Measurements from ENCODE around the gene LTBR.

LTBR gene

GRCh38 chr12:6376870-6377666, 6.9 kb upstream of the LTBR start:
- no peak overlapping the region for H3K4me3 ChIP-seq (ENCODE audit: low read depth, low read length)
- no peak for DNase-seq (ENCODE audit: low read depth)

DNA sequence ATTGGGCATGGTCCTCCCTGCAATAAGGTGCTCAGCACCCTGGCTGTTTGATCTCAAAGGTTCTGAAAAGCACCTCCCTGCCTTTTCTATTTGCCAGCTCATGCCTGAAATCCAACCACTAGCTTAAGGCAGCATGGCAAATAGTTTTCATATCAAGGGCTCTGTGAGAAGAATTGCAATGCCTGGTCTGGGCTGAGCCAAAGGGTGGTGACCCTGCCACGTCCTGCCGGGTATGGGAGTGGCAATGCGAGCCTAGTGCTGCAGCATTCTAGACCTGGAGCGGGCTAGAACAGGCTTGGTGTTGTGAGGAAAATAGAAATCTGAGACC, 6.3 kb upstream of the LTBR start:
- H3K4me3 ChIP-seq (ENCODE audit: low read depth, low read length), result no peak overlapping the region
- no peak for DNase-seq (ENCODE audit: low read depth)

DNA sequence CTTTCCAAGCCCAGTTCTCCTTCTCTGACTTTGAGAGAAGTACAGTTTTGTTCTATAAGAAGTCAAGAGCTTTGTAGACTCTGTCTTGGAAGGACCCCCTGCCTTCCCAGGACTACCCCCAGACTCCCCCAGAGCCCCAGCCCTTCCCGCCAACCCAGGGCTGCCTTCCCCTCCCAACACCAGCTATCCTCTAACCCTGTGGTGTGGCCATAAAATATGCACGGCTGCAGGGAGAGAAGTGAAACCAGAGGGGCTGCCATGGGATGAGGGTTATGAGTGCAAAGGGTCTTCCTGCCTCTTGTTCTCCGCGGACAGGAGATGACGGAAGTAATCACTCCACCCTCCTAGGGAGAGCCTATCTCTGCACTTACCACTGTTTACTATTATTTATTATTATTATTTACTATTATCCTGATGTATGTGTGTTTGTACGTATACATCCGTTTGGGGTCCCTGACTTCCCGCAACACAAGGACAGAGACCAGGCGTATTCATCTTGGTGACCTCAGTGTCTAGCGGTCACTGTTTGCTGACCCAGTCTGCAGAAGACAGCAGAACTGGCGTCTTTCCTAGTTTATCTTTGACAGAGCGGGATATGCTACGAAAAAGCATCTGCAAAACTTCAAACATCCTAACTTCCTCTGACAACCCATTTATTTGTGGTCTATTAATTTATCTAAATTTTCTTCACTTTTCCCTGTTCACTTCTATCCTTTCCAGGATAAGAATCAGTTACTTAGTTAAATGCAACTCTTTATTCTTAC, 5.1 kb upstream of the LTBR start:
- DNase-seq (ENCODE audit: low read depth), result no peak
- H3K4me3 ChIP-seq (ENCODE audit: low read depth, low read length), result no peak overlapping the region

DNA sequence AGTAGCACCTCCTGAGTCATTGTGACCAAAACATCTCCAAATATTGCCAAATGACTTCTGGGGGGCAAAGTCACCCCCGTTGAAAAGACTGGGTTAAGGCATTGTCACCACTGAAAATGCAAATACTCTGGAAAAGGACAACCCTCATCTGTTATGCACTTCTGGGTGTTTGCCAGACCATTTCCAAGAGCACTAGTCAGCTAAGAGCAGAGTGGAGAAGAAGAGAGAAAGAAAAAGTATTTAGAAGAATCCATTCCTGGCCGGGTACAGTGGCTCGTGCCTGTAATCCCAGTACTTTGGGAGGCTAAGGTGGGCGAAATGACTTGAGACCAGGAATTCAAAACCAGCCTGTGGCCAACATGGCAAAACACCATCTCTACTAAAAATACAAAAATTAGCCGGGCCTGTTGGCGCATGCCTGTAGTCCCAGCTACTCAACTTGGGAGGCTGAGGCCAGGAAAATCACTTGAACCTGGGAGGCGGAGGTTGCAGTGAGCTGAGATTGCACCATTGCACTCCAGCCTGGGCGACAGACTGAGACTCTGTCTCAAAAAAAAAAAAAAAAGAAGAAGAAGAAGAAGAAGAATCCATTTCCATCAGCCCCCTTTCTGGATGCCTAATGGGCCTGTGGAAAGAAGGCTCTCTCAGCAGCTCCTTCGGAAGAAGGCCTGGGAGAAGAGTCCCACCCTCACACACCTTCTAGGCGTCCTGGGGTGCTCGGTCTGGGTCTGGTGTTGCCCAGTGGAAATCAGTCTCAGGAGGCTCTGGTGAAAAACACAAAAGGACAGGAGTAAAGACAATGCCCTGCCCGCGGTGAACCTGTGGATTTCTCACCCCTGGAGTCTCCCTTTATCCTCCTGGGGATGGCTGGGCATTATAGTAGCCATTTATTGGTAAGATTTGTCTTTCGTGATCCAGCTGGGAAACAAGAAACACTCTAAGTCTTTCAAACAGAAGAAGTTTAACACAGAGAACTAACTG, 3.5 kb upstream of the LTBR start:
- no peak overlapping the region for H3K4me3 ChIP-seq (ENCODE audit: low read depth, low read length)
- no peak for DNase-seq (ENCODE audit: low read depth)

- H3K4me3 ChIP-seq (ENCODE audit: low read depth, low read length), result no peak overlapping the region
- no peak for DNase-seq (ENCODE audit: low read depth)
Observed at GRCh38 chr12:6382371-6382770, 1.6 kb upstream of the LTBR start.

GRCh38 chr12:6382982-6383381, 980 bp upstream of the LTBR start:
- no peak for DNase-seq (ENCODE audit: low read depth)
- no peak overlapping the region for H3K4me3 ChIP-seq (ENCODE audit: low read depth, low read length)

DNA sequence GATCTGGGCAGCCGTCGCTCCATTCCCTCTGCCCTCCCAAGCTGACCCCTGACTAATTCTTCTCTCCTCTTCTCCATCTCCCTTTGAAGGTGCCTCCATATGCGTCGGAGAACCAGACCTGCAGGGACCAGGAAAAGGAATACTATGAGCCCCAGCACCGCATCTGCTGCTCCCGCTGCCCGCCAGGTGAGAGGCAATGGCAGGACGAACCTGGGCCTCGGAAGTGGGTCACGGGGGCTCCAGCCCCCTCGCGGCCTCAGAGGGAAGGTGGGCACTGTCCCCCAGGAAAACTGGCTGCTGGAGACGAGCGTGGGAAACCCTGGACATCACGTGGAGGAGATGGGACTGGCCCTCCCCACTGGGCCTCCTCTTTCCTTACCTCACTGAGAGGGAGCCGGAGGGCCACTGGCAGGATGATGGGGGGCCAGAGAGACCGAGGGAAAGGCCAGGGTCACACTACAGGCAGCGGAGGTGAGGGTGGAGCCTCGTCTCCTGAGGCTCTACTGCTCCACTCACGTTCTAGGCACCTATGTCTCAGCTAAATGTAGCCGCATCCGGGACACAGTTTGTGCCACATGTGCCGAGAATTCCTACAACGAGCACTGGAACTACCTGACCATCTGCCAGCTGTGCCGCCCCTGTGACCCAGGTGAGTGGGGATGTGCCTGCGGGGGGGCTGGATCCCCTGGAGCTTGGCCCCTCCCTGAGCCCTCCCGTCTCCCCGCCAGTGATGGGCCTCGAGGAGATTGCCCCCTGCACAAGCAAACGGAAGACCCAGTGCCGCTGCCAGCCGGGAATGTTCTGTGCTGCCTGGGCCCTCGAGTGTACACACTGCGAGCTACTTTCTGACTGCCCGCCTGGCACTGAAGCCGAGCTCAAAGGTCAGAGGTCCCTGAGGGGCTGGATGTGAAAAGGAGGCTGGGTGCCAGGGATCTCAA, 806 bp downstream of the LTBR start:
- H3K4me3 ChIP-seq (ENCODE audit: low read depth, low read length), result peak overlapping the region; percentile 66
- no peak for DNase-seq (ENCODE audit: low read depth)

DNA sequence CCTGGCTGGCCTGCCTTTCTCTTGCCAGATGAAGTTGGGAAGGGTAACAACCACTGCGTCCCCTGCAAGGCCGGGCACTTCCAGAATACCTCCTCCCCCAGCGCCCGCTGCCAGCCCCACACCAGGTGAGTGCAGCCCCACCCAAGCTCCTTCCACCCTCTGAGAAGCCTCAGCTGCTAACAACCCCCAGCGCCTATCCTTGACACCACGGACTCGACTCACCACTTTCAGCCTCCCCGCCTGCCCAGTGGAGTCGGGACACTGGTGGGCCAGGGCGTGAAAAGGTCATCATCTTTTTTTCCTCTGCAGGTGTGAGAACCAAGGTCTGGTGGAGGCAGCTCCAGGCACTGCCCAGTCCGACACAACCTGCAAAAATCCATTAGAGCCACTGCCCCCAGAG, 2.1 kb downstream of the LTBR start:
- no peak for DNase-seq (ENCODE audit: low read depth)
- H3K4me3 ChIP-seq (ENCODE audit: low read depth, low read length), result no peak overlapping the region

GRCh38 chr12:6386491-6386890, 2.5 kb downstream of the LTBR start:
- no peak overlapping the region for H3K4me3 ChIP-seq (ENCODE audit: low read depth, low read length)
- no peak for DNase-seq (ENCODE audit: low read depth)

- DNase-seq (ENCODE audit: low read depth), result no peak
- H3K4me3 ChIP-seq (ENCODE audit: low read depth, low read length), result no peak overlapping the region
Observed at GRCh38 chr12:6387541-6387940, 3.6 kb downstream of the LTBR start.

DNA sequence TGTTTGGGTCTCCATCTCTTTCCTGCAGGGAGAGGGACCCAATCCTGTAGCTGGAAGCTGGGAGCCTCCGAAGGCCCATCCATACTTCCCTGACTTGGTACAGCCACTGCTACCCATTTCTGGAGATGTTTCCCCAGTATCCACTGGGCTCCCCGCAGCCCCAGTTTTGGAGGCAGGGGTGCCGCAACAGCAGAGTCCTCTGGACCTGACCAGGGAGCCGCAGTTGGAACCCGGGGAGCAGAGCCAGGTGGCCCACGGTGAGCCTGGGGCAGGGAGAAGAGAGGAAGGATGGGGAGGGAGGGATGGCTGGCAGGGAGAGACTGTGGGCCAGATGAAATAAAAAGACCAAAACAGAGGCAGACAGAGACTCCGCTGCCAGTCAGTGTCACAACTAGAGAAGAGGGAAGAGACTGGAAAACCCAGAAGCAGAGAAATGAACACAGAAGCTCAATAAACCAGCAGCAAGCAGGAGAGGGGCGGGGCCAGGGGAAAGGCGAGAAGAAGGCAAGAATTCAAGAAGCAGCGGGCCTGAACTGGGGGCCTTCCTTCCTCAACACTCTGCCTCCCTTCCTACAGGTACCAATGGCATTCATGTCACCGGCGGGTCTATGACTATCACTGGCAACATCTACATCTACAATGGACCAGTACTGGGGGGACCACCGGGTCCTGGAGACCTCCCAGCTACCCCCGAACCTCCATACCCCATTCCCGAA, 6.3 kb downstream of the LTBR start:
- no peak for DNase-seq (ENCODE audit: low read depth)
- H3K4me3 ChIP-seq (ENCODE audit: low read depth, low read length), result no peak overlapping the region

GRCh38 chr12:6391013-6391412, 7.1 kb downstream of the LTBR start:
- H3K4me3 ChIP-seq (ENCODE audit: low read depth, low read length), result no peak overlapping the region
- DNase-seq (ENCODE audit: low read depth), result no peak

DNA sequence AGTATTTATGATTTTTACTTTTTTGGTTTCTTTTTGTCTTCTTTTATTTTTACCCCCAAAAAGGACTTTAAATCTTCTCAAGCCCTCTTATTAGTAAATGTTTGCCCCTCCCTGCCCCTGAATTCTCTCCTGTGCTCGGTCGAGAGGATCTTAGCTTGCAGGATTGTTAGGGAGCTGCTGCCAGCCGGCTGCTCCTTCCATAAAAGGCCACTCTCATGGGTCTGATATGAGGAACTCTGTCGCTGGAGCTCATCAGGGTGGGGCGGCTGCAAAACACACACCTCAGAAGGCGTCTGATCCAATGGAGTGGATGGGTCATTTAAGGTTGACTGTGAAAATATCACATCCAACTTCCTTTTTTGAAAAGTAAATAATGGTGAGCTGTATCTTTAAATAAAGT, 8.5 kb downstream of the LTBR start:
- no peak for DNase-seq (ENCODE audit: low read depth)
- H3K4me3 ChIP-seq (ENCODE audit: low read depth, low read length), result no peak overlapping the region

DNA sequence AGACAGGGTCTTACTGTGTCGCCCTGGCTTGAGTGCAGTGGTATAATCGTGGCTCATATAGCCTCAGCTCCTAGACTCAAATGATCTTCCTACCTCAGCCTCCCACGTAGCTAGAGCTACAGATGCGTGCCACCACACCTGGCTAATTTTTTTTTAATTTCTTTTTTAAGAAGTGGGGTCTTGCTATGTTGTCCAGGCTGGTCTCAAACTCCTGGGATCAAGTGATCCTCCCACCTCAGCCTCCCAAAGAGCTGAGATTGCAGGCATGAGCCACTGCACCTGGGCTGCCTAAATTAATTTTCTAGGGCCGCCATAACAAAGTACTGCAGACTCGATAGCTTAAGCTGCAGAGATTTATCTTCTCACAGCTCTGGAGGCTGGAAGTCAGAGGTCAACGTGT, 9.1 kb downstream of the LTBR start:
- DNase-seq (ENCODE audit: low read depth), result no peak
- no peak overlapping the region for H3K4me3 ChIP-seq (ENCODE audit: low read depth, low read length)

DNA sequence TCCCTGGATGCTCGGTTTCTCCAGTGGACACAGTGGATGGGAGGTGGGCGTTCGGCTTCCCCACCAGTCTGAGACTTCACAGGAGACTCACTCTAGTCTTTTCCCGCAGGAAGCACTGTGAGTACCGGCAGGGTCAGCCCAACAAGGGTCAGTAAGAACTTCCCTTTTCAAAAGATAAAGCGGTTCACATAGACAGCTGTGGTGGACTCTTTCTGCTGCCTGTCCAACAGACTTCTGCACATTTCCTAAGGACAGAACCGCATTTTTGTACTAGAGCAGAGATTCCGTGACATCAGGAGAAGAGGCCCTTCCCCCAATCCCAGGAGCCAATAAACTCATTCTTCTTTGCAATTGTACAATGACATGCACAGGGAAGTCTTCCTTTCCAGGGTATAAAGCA, 10.4 kb downstream of the LTBR start:
- no peak overlapping the region for H3K4me3 ChIP-seq (ENCODE audit: low read depth, low read length)
- DNase-seq (ENCODE audit: low read depth), result no peak

- no peak overlapping the region for H3K4me3 ChIP-seq (ENCODE audit: low read depth, low read length)
- no peak for DNase-seq (ENCODE audit: low read depth)
Observed at GRCh38 chr12:6396031-6396430, 12.1 kb downstream of the LTBR start.

- H3K4me3 ChIP-seq (ENCODE audit: low read depth, low read length), result no peak overlapping the region
- no peak for DNase-seq (ENCODE audit: low read depth)
Observed at GRCh38 chr12:6399884-6400644, 16.1 kb downstream of the LTBR start.

DNA sequence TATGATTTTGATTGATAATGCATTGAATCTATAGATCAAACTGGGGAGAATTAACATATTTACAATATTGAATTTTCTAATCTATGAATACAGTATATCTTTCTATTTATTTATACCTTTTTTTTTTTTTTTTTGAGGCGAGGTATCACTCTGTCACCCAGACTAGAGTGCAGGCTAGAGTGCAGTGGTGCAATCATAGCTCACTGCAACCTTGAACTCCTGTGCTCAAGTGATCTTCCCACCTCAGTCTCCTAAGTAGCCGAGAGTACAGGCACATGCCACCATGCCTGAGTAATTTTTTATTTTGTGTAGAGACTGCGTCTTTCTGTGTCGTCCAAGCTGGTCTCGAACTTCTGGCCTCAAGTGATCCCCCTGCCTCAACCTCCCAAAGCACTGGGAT, 20.4 kb downstream of the LTBR start:
- no peak for DNase-seq (ENCODE audit: low read depth)
- H3K4me3 ChIP-seq (ENCODE audit: low read depth, low read length), result no peak overlapping the region

All from skeletal muscle cell (primary cell).